NCI-H69 (cell line): ENCODE measurements around the gene PLCB3.

ENCODE experiments used
- DNase-seq: peaks from one replicate; lab custom pipeline; 2025; lab: John Stamatoyannopoulos, UW

Gene PLCB3

DNA sequence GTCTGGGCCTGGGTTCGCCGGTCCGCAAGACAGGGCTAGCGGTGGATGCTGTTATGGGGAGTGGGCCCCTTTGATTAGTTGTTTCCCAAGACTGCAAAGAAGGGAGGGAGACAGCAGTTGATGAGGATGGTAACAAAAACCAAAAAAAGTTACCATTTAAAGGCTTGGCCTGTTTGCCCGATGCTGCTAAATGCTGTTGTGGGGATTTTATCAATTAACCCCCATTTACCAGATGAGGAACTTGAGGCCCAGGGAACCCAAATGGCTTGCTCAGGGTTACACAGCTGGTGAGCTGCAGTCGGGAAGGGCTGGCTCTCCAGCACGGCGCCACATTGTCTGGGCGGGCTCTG lies 28.7 kb upstream of the PLCB3 start:
- DNase-seq = no peak

DNA sequence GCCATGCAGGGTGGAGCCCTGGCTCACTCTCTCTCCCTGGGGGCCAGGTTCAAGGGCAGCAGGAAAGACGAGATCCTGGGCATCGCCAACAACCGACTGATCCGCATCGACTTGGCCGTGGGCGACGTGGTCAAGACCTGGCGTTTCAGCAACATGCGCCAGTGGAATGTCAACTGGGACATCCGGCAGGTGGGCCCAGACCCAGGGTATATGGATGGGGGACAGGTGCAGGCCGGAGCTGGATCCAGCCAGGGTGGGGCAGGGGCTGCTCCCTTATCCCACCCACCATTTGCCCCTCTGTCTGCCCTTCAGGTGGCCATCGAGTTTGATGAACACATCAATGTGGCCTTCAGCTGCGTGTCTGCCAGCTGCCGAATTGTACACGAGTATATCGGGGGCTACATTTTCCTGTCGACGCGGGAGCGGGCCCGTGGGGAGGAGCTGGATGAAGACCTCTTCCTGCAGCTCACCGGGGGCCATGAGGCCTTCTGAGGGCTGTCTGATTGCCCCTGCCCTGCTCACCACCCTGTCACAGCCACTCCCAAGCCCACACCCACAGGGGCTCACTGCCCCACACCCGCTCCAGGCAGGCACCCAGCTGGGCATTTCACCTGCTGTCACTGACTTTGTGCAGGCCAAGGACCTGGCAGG lies 28.2 kb upstream of the PLCB3 start:
- no peak for DNase-seq

DNA sequence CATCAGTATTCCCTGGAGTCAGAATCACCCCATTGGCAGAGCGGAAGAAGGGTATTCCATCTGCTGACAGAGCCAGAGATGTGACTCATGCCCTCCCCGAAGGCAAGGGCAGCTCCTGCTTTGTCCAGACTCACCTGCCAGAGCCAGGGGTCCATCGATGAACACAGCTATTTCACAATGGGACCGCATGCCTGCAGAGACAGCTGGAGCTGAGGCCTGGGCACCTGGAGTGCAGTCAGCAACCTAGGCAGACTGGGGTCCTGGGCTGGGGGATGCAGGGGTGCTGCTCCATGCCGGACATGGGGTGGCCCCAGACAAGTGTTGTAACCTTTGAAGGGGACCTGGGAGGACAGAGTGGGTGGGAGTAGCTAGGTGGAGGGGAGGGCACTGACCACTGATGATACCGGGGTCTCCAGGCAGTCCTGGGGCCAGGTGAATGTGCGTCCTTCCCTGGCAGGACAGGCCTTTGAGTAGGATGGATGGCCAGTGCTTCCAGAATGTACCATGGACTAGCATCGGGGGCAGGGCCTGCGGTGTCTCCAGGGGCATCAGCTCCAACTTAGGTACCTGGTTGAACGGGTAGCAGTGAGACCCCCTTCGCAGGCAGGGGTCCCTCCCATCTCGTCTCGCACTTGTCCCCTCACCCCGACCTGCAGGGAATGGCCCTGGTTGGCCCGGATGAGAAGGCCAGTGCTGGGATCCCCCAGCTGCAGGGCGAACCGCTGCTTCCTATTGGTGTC lies 27.0 kb upstream of the PLCB3 start:
- no peak for DNase-seq

DNA sequence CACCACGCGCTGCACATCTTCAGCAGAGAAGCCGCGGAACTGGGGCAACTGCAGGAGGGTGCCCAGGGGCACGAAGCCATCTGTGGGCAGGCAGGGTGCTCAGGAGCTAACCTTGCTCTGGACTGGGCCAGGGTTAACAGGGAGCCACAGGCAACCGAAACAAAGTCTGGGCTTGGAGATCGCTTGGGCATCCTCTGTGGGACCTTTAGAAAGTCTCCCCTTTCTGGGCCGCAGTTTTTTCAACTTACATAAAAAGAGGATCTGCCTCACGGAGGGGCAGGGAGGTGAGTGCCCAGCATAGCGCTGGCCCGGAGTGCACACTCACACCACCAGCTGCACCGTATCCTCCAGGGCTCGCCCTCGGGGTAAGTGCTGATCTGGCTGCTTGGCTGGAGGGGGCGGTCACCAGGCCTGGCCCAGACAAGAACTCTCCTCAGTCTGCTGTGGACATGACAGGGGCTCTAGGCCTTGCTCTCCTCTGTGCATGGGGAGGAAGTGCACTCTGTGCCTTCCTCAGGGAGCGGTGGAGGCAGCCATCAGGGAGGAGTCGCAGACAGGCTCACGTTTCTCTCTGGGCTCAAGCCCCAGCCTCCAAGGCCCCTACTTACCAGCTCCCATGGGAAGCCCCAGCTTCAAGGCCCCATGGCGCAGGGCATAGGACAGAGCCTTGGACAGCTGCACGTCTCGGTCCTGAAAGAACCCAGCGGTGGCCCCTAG lies 26.3 kb upstream of the PLCB3 start:
- peak; percentile 56 for DNase-seq

DNA sequence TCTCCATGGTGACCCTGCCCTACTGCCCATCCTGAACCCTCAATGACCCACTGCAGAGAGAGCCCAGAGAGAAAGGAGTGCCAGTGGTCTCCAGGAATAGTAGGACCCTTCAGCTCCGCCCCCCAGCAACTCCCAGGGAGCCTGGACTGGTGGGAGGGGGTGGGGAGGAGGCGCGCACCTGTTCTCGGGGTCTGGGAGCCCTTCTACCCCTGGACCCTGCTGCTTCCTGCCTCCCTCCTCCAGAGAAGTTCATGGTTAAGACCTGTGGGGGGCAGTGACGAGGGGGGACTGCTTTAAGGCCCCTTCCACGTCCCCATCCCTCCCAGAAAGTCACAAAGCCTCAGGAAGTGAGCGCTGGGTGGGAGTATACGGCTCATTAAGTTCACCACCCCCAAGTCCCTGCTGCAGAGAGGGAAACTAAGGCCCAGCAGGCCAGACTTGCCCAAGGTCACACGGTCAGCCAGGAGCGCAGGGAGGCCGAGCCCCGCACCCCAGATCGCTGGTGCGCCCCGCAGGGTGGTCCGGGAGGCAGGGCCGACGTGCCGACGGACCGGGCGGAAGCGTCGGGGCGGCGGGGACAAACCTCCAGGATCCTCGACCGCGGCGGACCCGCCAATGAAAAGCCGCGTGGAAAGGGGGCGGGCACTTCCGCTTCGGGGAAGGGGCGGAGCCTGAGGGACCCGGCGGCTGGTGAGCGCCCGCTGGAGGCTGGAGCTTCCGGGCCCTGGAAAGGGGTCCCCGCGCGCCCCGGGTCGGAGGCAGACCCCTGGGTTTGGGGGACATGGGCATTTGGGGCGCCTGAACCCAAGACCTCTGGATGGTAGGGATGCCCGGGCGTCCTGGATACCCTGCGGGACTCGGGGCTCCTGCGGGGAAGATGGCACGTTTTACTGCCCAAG lies 25.5 kb upstream of the PLCB3 start, which contains the start of the genes NUDT22 and TRPT1:
Gene NUDT22 (plus strand): TSS at position 667 of the 899 bp plus-strand sequence. CDS start 379 bp downstream, outside the sequence.
Gene TRPT1 (minus strand): TSS at position 579 of the 899 bp plus-strand sequence. CDS start 326 bp downstream, at position 253.
- DNase-seq = peak; percentile 96

DNA sequence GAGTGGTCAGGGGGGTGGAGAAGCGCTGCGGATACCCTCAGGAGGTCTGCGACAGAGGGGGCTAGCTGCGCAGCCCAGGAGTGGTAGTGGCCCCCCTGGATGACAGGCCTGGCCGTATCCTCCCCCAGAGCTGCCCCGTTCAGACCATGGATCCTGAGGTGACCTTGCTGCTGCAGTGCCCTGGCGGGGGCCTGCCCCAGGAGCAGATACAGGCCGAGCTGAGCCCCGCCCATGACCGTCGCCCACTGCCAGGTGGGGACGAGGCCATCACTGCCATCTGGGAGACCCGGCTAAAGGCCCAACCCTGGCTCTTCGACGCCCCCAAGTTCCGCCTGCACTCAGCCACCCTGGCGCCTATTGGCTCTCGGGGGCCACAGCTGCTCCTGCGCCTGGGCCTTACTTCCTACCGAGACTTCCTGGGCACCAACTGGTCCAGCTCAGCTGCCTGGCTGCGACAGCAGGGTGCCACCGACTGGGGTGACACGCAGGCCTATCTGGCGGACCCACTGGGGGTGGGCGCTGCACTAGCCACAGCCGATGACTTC lies 24.8 kb upstream of the PLCB3 start:
- peak; percentile 81 for DNase-seq

DNA sequence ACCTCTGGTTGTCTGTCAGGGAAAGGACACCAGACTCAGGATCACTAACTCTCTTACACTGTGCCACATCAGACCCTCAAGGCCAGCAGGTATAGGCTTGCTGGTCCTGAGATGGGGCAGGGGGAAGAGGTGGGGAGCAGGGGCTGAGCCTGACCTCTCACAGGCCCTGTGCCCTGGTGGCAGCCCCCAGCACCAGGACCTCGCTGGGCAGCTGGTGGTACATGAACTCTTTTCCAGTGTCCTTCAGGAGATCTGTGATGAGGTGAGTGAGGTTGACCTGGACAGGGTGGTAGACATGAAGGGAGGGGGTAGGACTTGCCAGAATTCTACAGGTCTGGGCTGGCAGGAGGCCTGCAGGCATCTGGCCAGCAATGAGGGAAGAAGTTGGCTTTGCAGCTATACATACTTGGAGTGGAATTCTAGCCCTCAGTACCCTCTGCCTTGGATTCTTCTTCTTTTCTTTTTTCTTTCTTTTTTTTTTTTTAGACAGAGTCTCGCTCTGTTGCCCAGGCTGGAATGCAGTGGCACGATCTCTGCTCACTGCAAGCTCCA lies 23.8 kb upstream of the PLCB3 start:
- no peak for DNase-seq

DNA sequence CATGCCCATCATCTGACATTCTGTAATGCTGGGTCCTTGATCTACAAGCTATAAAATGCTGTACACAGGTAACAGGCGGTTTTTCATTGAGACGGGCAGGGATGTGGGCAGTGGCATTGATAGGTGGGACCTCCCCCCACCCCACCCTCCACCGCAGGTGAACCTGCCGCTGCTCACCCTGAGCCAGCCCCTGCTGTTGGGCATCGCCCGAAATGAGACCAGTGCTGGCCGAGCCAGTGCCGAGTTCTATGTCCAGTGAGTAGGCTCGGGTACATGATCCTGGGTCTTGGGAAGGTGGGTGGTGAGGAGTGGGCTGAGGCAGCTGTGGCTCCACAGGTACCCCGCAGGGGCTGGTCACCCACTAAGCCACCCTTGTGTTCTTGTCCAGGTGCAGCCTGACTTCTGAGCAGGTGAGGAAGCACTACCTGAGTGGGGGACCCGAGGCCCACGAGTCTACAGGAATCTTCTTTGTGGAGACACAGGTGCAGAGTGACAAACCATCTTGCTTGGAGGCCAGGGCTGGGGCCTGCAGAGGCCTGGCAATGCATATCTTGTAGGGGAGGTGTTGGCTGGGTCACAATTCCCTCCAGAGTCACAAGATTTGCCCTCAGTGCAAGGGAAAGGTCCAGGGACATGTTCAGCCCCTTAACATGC lies 22.1 kb upstream of the PLCB3 start:
- DNase-seq = no peak

DNA sequence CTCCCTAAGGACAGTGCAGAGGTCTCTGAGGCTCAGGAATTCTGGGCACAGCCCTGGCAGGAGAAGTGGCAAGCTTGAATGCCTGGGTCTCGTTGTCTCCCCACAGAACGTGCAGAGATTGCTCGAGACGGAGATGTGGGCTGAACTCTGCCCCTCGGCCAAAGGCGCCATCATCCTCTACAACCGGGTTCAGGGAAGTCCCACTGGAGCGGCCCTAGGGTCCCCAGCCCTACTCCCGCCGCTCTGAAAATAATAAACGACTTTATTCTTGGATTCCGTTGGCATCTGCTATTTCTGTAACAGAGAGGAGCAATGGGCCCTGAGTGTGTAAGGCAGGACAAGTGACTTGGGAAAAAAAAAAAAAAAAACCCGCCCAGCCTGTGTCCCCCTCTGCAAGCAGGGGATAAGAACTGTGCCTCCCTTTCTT lies 21.6 kb upstream of the PLCB3 start:
- no peak for DNase-seq

DNA sequence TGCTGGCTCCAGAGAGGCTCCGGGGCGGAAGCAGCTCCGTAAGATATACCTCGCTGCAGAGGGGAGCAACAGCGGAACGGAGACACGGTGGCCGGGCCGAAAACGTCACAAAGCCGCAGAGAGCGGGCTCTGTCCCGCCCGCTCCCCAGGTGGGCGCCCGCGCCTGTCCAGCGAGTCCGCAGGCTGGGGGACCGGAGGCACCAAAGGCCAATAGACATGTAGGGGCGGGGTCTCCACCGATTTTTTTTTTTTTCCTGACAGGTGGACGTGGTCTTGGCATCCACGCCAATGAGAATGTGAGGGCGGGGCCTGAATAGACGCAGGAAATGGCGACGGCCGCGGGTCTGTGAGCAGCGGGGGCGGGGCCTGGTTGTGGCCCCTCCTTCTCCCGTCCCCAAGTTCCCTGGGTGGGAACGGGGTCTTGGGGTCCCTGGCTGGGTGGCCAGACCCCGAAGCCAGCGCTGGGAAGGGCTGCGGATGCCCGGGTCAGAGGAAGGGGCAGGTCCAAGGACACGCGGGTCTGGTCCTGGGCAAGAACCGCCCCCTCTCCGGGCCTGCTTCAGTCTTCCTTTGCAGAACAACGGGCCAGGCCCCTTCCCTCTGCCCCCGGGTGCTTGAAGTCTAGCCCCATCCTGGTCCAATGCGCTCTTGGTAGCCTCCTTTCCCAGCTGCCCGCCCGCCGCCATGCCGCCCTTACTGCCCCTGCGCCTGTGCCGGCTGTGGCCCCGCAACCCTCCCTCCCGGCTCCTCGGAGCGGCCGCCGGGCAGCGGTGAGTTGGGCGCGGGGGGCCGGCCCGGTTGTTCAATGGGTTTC lies 21.0 kb upstream of the PLCB3 start, which contains the start of gene DNAJC4:
Gene DNAJC4 (plus strand): TSS at position 378 of the 814 bp plus-strand sequence. CDS start 307 bp downstream, at position 685.
- DNase-seq = peak; percentile 99

DNA sequence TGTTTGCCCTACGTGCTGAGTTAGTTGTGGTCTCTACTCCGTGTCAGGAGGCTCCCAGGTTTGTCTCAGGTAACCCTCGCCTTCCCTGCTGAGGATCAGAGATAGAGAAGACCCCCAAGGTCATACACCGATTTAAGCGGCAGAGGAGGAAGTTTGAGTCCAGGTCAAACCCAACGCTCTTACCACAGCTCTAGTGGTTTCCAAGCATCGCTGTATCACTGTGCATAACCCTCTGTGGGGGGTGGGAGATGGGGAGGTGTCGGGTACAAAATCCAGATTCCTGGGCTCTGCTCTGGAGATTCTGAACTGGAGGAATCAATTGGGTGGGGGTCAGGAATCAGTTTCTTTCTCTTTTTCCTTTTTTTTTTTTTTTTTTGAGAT lies 20.4 kb upstream of the PLCB3 start:
- DNase-seq = peak; percentile 64

DNA sequence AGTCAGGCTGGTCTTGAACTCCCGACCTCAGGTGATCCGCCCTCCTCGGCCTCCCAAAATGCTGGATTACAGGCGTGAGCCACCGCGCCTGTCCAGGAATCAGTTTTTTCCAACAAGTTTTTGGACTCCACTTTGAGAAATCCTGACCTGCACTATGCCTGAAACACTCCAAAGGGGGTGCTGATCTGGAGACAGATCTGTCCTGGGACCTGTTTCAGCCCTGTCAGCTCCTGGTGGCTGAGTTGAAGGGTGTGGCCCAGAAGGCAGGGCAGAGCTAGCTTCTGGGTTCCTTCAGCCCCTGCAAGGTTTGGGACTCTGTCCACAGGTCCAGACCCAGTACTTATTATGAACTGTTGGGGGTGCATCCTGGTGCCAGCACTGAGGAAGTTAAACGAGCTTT lies 19.8 kb upstream of the PLCB3 start:
- DNase-seq = no peak

DNA sequence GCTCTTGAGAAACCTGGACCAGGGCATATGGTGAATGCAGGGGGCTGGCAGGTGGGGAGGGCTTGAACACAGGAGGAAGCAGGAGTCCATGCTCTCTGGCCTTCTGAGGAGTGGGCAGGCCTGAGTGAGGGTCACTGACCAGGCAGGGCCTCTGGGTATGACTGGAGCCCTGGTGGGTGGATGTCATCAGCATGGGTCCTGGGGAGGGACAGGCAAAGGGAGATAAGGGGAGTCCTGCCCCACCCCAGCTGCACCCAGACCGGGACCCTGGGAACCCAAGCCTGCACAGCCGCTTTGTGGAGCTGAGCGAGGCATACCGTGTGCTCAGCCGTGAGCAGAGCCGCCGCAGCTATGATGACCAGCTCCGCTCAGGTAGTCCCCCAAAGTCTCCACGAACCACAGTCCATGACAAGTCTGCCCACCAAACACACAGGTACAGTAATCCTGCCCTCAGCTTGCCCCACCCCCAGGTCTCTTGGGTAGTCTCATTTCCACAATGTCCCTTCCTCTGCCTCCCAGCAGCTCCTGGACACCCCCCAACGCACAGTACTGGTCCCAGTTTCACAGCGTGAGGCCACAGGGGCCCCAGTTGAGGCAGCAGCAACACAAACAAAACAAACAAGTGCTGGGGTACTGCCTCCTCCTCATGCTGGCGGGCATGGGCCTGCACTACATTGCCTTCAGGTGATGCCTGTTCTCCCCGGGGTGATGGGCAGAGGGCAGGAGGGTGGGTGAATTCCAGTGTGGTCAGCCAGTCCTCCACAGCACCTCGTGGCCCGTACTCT lies 19.0 kb upstream of the PLCB3 start:
- no peak for DNase-seq

DNA sequence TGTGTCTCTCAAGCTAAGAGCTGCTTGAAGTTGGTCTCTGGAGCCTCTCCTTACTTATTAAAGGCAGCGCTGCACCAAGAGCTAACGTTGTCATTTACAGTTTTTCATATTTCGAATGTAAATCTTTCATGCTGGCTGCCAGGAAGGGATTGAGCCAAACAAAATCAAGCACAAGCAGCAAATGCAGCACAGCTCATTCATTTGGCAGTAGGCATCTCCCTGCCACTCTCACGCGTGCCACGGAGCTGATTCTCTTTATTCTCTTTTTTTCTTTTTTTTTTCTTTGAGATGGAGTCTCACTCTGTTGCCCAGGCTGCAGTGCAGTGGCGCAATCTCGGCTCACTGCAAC lies 18.4 kb upstream of the PLCB3 start:
- no peak for DNase-seq

DNA sequence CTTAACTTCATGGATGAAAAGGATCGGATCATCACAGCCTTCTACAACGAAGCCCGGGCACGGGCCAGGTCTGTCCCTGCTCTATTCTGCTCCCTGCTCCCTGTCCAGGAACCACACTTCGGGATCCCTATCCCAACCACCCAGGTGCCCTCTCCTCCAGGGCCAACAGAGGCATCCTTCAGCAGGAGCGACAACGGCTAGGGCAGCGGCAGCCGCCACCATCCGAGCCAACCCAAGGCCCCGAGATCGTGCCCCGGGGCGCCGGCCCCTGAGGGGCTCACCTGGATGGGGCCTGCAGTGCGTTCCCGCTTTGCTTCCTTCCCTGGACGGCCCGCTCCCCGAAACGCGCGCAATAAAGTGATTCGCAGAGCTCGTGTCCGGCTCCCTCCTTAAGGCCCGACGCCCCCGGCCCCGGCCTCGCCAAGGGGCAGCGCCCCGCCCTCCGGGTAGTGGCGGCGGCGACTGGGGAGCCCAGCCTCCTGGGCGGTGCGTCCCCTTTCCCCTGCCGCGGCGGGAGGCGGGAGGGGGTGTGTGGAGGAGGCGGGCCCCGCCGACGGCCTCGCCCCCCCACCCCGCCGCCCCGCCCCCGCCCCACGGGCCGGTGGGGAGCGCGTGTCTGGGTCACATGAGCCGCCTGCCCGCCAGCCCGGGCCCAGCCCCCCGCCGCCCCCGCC lies 17.3 kb upstream of the PLCB3 start, which contains the start of gene VEGFB:
Gene VEGFB (plus strand): TSS at position 672 of the 674 bp plus-strand sequence. CDS start 250 bp downstream, outside the sequence.
- DNase-seq = peak; percentile 88

DNA sequence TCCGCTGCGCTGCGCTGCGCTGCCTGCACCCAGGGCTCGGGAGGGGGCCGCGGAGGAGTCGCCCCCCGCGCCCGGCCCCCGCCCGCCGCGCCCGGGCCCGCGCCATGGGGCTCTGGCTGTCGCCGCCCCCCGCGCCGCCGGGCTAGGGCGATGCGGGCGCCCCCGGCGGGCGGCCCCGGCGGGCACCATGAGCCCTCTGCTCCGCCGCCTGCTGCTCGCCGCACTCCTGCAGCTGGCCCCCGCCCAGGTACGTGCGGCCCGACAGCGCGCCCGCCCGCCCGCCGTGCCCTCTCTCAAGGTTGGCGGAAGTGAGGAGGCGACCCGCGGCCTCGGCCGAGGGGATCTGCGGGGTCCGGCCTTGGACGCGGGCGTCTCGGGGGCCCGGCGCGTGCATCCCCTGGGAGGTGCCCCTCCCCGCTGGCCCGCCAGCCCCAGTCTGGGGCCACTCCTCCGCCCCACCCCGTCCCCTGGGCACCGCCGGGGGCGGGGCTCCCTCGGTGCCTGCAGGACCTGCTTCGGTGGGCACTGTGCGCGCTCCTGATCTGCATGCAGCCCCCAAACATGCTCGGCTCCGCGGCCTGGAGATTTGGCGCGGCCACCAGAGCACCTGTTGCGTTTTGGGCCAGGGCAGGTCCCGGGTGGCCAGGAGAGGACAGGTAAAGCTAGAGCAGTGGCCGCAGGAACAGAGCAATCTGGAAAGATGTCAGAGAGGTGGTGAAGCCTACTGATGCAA lies 16.5 kb upstream of the PLCB3 start:
- DNase-seq = peak; percentile 83

DNA sequence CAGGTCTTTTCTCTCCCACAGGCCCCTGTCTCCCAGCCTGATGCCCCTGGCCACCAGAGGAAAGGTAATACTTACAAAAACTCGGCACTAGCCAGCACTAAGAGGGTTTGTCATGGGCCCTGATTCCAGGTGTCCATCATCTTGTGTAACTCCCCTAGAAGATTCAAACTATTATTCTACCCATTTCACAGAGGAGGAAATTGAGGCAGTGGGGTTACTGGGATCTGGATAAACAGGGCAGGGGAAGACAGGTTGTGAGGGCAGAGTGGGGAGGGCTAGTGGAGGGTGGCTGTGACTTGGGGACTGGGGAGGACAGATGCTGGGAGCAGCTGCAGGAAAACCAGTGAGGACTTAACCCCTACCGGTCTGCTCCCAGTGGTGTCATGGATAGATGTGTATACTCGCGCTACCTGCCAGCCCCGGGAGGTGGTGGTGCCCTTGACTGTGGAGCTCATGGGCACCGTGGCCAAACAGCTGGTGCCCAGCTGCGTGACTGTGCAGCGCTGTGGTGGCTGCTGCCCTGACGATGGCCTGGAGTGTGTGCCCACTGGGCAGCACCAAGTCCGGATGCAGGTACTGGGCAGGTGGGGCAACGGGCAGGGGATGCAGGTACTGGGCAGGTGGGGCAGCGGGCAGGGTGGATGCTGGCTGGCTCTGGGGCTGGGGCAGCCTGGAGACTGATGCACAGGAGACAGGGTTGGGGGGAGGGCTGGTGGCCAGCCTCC lies 15.7 kb upstream of the PLCB3 start:
- DNase-seq = peak; percentile 58
